Panc1 (cell line): ENCODE results near the gene FAM131B. TPM values are rescaled to one million over a fixed set of nuclear protein-coding genes. Genes with fewer than 3 reads are reported as not detected.

Source experiments
- ATAC-seq: fragments of 200-7000 bp; cut with Tn5 transposase; 2 replicates; pipeline ENCODE4 v1.9.1; 2020; ENCODE audit warnings: mild to moderate bottlenecking, moderate library complexity
- BruUV-seq: library from RNA; stranded (reverse); fragments of 400-500 nt; replicated peaks from 2 replicates; lab custom pipeline; 2021; lab: Mats Ljungman, UMichigan
- CTCF ChIA-PET: fragments of 300-600 bp; sonication (Branson Sonifier 250); formaldehyde crosslinking; loops from one replicate; lab custom pipeline; 2022; ENCODE audit warnings: antibody characterized with exemption; lab: Charles Lee
- POLR2A ChIA-PET: fragments of 300-600 bp; sonication (Branson Sonifier 250); formaldehyde crosslinking; loops from one replicate; lab custom pipeline; 2022; ENCODE audit warnings: antibody characterized with exemption; lab: Charles Lee
- DNase-seq: peaks from one replicate; pipeline ENCODE4 v3.0.0-alpha.2; 2010; ENCODE audit warnings: low read depth, low spot score
- H3K27ac ChIP-seq: 2 replicates; pipeline ENCODE4 v1.5.1; 2011; ENCODE audit warnings: mild to moderate bottlenecking, low read length, inconsistent platforms
- H3K27me3 ChIP-seq: fragments of 200-500 bp; sonication (Bioruptor generic); 2 replicates; pipeline ENCODE4 v1.6.0; 2014; ENCODE audit warnings: low read length, inconsistent platforms; ENCODE audit not compliant: control insufficient read depth, insufficient read depth
- H3K36me3 ChIP-seq: fragments of 200-500 bp; sonication (Bioruptor generic); 2 replicates; pipeline ENCODE4 v1.5.1; 2014; ENCODE audit warnings: inconsistent platforms, mild to moderate bottlenecking, low read length, moderate library complexity; ENCODE audit not compliant: control insufficient read depth, insufficient read depth
- H3K4me1 ChIP-seq: 2 replicates; pipeline ENCODE4 v1.5.1; 2011; ENCODE audit warnings: inconsistent platforms, mild to moderate bottlenecking, low read length, moderate library complexity; ENCODE audit not compliant: control insufficient read depth, insufficient read depth
- H3K4me3 ChIP-seq, 2 experiments: 2 replicates each; pipeline ENCODE4 v1.5.1; 2011 to 2012; ENCODE audit warnings: low read depth in 2 of 2, low read length in 2 of 2, mild to moderate bottlenecking in 2 of 2, inconsistent platforms in 1 of 2, moderate library complexity in 1 of 2
- H3K9me3 ChIP-seq: fragments of 200-500 bp; sonication (Bioruptor generic); 2 replicates; pipeline ENCODE4 v1.5.1; 2014; ENCODE audit warnings: low read depth, mild to moderate bottlenecking, inconsistent platforms, low read length, moderate library complexity; ENCODE audit not compliant: control insufficient read depth, insufficient read depth
- POLR2AphosphoS5 ChIP-seq: IDR thresholded peaks from 2 replicates; pipeline ENCODE4 v1.6.1; 2012; ENCODE audit warnings: mild to moderate bottlenecking, low read depth, low read length, moderate library complexity
- SIN3A ChIP-seq: IDR thresholded peaks from 2 replicates; pipeline ENCODE4 v1.6.1; 2012; ENCODE audit warnings: low read depth, mild to moderate bottlenecking, low read length, moderate library complexity, borderline replicate concordance; ENCODE audit not compliant: insufficient read depth
- TCF7L2 ChIP-seq: IDR thresholded peaks from 2 replicates; pipeline ENCODE4 v1.6.1; 2011; ENCODE audit warnings: mild to moderate bottlenecking, low read depth, low read length, inconsistent platforms
- in situ Hi-C: cut with HindIII; loops from 2 replicates; pipeline ENCODE4 v1.10.0; 2016; ENCODE audit warnings: low sequenced_read_pairs, low pct_unique_long_range_greater_than_20kb
- intact Hi-C: fragments of 100-400 bp; cut with micrococcal nuclease; formaldehyde crosslinking; loops from one replicate; pipeline ENCODE4 v1.10.0; 2022; ENCODE audit not compliant: unreplicated experiment
- total RNA-seq: library from RNA; stranded (reverse); gene quantifications from one replicate; pipeline ENCODE4 v1.2.1, GENCODE V29; 2021; ENCODE audit not compliant: unreplicated experiment
- TF ChIP-seq, protein P1 (sequence below), 2 experiments: IDR thresholded peaks; 2 replicates each; pipeline ENCODE4 v1.6.1; 2011 to 2012; ENCODE audit warnings: low read depth in 2 of 2, control low read depth in 1 of 2, low read length in 1 of 2, mild to moderate bottlenecking in 1 of 2, moderate library complexity in 1 of 2; ENCODE audit not compliant: insufficient read depth in 1 of 2
- TF ChIP-seq, protein P2 (sequence below): fragments of 450-650 bp; IDR thresholded peaks from 2 replicates; pipeline ENCODE4 v1.5.1; 2017; ENCODE audit warnings: mild to moderate bottlenecking

The FAM131B gene
- total RNA-seq, 1 experiment from 2014 or later: 1.5 TPM

DNA sequence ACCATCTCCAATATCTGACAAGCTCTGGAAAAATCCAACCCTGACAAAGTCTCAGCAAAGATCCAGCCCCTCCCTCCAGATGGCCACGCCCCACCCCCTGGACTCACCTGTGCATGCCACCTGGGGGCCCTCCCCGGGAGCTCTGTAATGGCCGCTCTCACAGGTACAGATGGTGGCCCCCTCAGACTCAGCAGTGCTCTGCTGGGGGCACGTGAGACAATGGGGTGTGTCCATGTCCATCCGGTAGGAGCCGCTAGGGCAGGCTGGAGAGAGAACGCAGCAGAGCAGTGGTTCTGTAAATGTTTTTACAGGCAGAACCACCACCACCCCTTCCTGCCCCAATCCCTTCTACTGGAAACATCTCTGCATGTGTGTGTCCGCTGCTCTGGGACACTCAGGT lies 36.6 kb upstream of the FAM131B start:
- TF ChIP-seq, protein P1, sequence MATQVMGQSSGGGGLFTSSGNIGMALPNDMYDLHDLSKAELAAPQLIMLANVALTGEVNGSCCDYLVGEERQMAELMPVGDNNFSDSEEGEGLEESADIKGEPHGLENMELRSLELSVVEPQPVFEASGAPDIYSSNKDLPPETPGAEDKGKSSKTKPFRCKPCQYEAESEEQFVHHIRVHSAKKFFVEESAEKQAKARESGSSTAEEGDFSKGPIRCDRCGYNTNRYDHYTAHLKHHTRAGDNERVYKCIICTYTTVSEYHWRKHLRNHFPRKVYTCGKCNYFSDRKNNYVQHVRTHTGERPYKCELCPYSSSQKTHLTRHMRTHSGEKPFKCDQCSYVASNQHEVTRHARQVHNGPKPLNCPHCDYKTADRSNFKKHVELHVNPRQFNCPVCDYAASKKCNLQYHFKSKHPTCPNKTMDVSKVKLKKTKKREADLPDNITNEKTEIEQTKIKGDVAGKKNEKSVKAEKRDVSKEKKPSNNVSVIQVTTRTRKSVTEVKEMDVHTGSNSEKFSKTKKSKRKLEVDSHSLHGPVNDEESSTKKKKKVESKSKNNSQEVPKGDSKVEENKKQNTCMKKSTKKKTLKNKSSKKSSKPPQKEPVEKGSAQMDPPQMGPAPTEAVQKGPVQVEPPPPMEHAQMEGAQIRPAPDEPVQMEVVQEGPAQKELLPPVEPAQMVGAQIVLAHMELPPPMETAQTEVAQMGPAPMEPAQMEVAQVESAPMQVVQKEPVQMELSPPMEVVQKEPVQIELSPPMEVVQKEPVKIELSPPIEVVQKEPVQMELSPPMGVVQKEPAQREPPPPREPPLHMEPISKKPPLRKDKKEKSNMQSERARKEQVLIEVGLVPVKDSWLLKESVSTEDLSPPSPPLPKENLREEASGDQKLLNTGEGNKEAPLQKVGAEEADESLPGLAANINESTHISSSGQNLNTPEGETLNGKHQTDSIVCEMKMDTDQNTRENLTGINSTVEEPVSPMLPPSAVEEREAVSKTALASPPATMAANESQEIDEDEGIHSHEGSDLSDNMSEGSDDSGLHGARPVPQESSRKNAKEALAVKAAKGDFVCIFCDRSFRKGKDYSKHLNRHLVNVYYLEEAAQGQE (IDR thresholded peaks at IDR 0.05; ENCODE audit: insufficient read depth in 1 of 2, low read depth in 2 of 2, low read length in 1 of 2): no peak
- TF ChIP-seq POLR2AphosphoS5 (no peak), SIN3A (no peak), TCF7L2 (no peak)
- TF ChIP-seq, protein P2, sequence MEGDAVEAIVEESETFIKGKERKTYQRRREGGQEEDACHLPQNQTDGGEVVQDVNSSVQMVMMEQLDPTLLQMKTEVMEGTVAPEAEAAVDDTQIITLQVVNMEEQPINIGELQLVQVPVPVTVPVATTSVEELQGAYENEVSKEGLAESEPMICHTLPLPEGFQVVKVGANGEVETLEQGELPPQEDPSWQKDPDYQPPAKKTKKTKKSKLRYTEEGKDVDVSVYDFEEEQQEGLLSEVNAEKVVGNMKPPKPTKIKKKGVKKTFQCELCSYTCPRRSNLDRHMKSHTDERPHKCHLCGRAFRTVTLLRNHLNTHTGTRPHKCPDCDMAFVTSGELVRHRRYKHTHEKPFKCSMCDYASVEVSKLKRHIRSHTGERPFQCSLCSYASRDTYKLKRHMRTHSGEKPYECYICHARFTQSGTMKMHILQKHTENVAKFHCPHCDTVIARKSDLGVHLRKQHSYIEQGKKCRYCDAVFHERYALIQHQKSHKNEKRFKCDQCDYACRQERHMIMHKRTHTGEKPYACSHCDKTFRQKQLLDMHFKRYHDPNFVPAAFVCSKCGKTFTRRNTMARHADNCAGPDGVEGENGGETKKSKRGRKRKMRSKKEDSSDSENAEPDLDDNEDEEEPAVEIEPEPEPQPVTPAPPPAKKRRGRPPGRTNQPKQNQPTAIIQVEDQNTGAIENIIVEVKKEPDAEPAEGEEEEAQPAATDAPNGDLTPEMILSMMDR: no peak
- intact Hi-C loops: no loop called here
- H3K9me3 ChIP-seq: no peaks in the 10 kb centered on the region
- no peaks in the 10 kb centered on the region for H3K36me3 ChIP-seq
- ATAC-seq (no peak), DNase-seq (no peak)
- ChIA-PET POLR2A (no interaction called here), CTCF (no interaction called here)
- no peak overlapping the region for H3K27ac ChIP-seq
- H3K4me3 ChIP-seq: no peak overlapping the region
- H3K27me3 ChIP-seq: peaks cover 3% of the 10 kb centered on the region
- in situ Hi-C loops: no loop called here
- BruUV-seq: no TSS peak
- no peaks in the 10 kb centered on the region for H3K4me1 ChIP-seq

DNA sequence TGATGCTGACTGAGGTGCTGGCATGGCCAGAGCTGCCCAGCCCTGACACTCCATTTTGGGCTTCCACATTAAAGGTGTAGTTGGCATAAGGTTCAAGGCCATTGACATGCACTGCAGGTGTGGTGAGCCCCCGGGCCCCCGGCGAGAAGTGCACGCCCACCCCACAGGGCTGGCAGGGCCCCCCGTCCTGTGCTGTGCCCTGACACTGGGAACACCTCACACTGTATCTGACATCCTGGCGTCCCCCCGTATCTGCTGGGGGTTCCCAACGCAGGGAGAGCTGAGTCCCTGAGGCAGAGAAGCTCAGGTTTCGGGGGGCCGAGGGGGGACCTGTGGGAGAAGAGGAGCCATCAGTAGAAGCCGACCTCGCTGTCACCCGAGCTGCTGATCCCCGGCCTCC lies 36.1 kb upstream of the FAM131B start:
- TF ChIP-seq POLR2AphosphoS5 (no peak), SIN3A (no peak), TCF7L2 (no peak)
- TF ChIP-seq, protein P1 (IDR thresholded peaks at IDR 0.05; ENCODE audit: insufficient read depth in 1 of 2, low read depth in 2 of 2, low read length in 1 of 2): no peak
- TF ChIP-seq, protein P2: no peak
- intact Hi-C loops (no loop called here), in situ Hi-C loops (no loop called here)
- POLR2A ChIA-PET: no interaction called here
- no peak overlapping the region for H3K27ac ChIP-seq
- no peaks in the 10 kb centered on the region for H3K9me3 ChIP-seq
- no peaks in the 10 kb centered on the region for H3K36me3 ChIP-seq
- no peak overlapping the region for H3K4me3 ChIP-seq
- DNase-seq (no peak), ATAC-seq (no peak)
- peaks cover under 1% of the 10 kb centered on the region for H3K27me3 ChIP-seq
- H3K4me1 ChIP-seq: no peaks in the 10 kb centered on the region
- BruUV-seq: no TSS peak
- CTCF ChIA-PET: no interaction called here
